ENCODE data around the gene RGS16. TPM values are rescaled to one million over a fixed set of nuclear protein-coding genes. Genes with fewer than 3 reads are reported as not detected.

The RGS16 gene
- total RNA-seq, 1 experiment from 2014 or later = 27.4 TPM

Small RNAs within 50 kb of the gene (small RNA-seq; reads per million reads assigned to genes)
- gene RF00017 = 0 reads per million in 2 experiments

Other genes with a start within 250 kb of the RGS16 start
- 91.0 and 106 TPM in 2 replicates for gene GLUL, start 212.6 kb downstream of the RGS16 start, total RNA-seq (2014; rRNA removed; shearing (Covaris generic))
- not detected in 2 replicates for gene TEDDM1, start 203.7 kb downstream of the RGS16 start, total RNA-seq (2014; rRNA removed; shearing (Covaris generic))
- gene RGSL1, start 154.2 kb downstream of the RGS16 start, total RNA-seq (2014; rRNA removed; shearing (Covaris generic)) = 0.07 TPM in 1 of 2 replicates, not detected in the other
- 6.6 and 7.6 TPM in 2 replicates for gene RNASEL, start 15.1 kb downstream of the RGS16 start, total RNA-seq (2014; rRNA removed; shearing (Covaris generic))
- not detected in 2 replicates for gene RGS8, start 80.2 kb upstream of the RGS16 start, total RNA-seq (2014; rRNA removed; shearing (Covaris generic))
- 10.7 and 23.7 TPM in 2 replicates for gene NPL, start 185.4 kb upstream of the RGS16 start, total RNA-seq (2014; rRNA removed; shearing (Covaris generic))
- gene DHX9, start 235.0 kb upstream of the RGS16 start, total RNA-seq (2014; rRNA removed; shearing (Covaris generic)) = 100 and 131 TPM in 2 replicates